ENCODE measurements around the gene APBB2. TPM values are rescaled to one million over a fixed set of nuclear protein-coding genes. Genes with fewer than 3 reads are reported as not detected.
A peak's percentile ranks its signal among the peaks of the same experiment; 100 is the strongest.

Gene APBB2
- total RNA-seq, 2 donors from 2014 or later: 37.3 to 75.3 TPM

- TF ChIP-seq, protein P1, sequence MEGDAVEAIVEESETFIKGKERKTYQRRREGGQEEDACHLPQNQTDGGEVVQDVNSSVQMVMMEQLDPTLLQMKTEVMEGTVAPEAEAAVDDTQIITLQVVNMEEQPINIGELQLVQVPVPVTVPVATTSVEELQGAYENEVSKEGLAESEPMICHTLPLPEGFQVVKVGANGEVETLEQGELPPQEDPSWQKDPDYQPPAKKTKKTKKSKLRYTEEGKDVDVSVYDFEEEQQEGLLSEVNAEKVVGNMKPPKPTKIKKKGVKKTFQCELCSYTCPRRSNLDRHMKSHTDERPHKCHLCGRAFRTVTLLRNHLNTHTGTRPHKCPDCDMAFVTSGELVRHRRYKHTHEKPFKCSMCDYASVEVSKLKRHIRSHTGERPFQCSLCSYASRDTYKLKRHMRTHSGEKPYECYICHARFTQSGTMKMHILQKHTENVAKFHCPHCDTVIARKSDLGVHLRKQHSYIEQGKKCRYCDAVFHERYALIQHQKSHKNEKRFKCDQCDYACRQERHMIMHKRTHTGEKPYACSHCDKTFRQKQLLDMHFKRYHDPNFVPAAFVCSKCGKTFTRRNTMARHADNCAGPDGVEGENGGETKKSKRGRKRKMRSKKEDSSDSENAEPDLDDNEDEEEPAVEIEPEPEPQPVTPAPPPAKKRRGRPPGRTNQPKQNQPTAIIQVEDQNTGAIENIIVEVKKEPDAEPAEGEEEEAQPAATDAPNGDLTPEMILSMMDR (IDR thresholded peaks at IDR 0.05): no peak
- no peak for DNase-seq (ENCODE audit: low spot score)
- Histone ChIP-seq H3K27ac (peak overlapping the region; percentile 80 to 89), H3K36me3 (no peaks in the 10 kb centered on the region), H3K4me3 (no peak overlapping the region), H3K9me3 (no peaks in the 10 kb centered on the region), H3K4me1 (peaks cover 0 to 41% of the 10 kb centered on the region in 2 donors), H3K27me3 (no peaks in the 10 kb centered on the region)
Observed at GRCh38 chr4:40843696-40844095, 370.6 kb downstream of the APBB2 start.

DNA sequence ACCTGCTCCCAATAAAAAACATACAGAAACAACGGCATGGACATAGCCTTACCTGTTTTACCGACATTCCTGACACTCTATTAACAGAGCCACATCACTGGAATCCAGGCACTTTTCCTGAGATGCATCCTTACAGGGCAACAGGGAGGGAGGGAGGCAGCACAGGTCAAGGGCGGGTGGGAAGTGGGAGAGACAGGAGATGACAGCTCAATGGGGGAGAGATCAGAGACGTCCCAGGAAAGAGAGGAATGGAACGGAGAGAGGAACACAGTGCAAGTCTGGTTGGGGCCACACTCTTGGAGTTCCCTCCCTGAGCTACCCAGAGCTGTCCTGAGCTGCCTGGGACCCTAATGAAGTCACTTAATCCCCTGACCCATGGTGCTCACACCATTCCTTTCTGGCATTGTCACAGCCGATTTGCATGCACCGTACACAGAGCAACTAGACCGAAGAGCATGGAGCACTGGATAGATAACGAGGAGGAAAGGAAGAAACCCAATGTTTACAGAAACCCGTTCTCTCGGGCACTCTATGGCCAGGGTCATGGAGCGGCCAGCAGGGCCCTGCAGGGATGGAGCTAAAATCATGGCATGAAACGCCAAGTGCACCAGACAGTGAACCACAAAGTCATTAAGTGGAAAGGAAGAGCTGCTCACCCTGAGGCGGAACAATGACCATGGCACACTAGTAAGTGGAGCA, 371.5 kb downstream of the APBB2 start:
- TF ChIP-seq, protein P1 (IDR thresholded peaks at IDR 0.05): no peak
- Histone ChIP-seq H3K27me3 (no peaks in the 10 kb centered on the region), H3K4me3 (peak overlapping the region; percentile 1 to 21), H3K36me3 (no peaks in the 10 kb centered on the region), H3K9me3 (no peaks in the 10 kb centered on the region), H3K27ac (peak overlapping the region; percentile 80 to 89), H3K4me1 (peaks cover 0 to 41% of the 10 kb centered on the region in 2 donors)
- no peak for DNase-seq (ENCODE audit: low spot score)

DNA sequence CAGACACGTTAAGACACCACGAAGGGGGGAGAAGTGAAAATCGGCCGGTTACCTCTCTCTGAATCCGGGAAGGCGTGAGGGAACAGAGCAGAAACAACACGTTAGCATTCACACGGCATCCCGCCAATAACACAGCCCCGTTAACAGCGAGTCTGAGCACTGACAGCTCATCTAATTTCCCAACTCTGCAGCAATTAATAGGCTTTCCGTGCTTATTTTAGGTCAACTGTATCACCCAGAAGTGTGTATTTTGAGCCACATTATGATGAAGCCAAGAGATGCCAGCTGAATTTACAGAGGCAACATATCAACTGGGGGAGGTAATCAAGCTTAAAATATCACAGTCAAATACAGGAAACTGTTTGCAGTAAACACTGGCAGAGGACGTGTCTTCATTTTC, 372.0 kb downstream of the APBB2 start:
- TF ChIP-seq, protein P1 (IDR thresholded peaks at IDR 0.05): no peak
- Histone ChIP-seq H3K27ac (peak overlapping the region; percentile 80 to 89), H3K9me3 (no peaks in the 10 kb centered on the region), H3K27me3 (no peaks in the 10 kb centered on the region), H3K4me1 (peaks cover 0 to 39% of the 10 kb centered on the region in 2 donors), H3K36me3 (no peaks in the 10 kb centered on the region), H3K4me3 (peak overlapping the region in 1 of 2 donors; percentile 21)
- DNase-seq (ENCODE audit: low spot score): no peak

DNA sequence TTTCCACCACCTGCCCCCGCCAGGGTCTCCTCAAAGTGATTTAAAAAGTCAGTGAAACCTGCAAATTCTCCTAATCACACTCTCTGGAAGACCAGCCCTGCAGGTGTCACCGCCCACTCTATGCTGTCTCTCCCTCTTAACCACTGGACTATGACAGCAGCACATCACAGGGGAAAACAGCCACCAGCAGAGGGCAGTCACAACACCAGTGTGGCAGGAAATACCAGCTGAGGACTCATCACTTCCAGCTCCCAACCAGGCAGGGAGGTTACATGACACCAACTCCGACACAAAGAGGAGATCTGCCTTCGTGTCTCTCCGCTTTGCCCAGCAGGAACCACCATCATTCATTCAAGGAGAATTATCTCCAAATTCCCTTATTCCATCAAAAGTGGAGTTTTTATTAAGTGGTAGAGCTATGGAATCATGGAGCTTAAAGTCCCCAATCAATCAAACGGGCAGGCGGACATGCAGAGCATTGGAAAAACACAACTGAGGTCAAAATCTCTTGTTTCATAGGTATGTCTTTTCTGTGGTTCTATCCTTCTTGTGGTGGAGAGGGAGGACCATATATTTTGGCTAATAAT, 373.3 kb downstream of the APBB2 start:
- Histone ChIP-seq H3K4me1 (peaks cover 0 to 39% of the 10 kb centered on the region in 2 donors), H3K9me3 (no peaks in the 10 kb centered on the region), H3K27ac (peak overlapping the region; percentile 80 to 89), H3K36me3 (no peaks in the 10 kb centered on the region), H3K27me3 (no peaks in the 10 kb centered on the region), H3K4me3 (no peak overlapping the region)
- TF ChIP-seq, protein P1 (IDR thresholded peaks at IDR 0.05): peak; percentile 62 to 77
- peak; percentile 83 for DNase-seq (ENCODE audit: low spot score)

- peak overlapping the region; percentile 80 to 89 for H3K27ac ChIP-seq
- H3K4me1 ChIP-seq: peaks cover 0 to 33% of the 10 kb centered on the region in 2 donors
Observed at GRCh38 chr4:40840255-40840984, 373.9 kb downstream of the APBB2 start.

More at GRCh38 chr4:40840255-40840984, 373.9 kb downstream of the APBB2 start:
- Histone ChIP-seq H3K36me3 (peaks cover 4% of the 10 kb centered on the region), H3K4me3 (no peak overlapping the region), H3K9me3 (no peaks in the 10 kb centered on the region), H3K27me3 (no peaks in the 10 kb centered on the region)
- no peak for DNase-seq (ENCODE audit: low spot score)
- TF ChIP-seq, protein P1 (IDR thresholded peaks at IDR 0.05): no peak

Data from right atrium auricular region (tissue), 2 donors.